HT1080 (cell line): ENCODE data around the gene CDH15. TPM values are rescaled to one million over a fixed set of nuclear protein-coding genes. Genes with fewer than 3 reads are reported as not detected.
"Not testable (repeated sequence)": the region's sequence is repeated elsewhere in the genome, so short reads cannot be mapped to it uniquely, and the experiment has no call there.

Source experiments
- DNase-seq: peaks from one replicate; pipeline ENCODE4 v3.0.0-alpha.2; 2015; ENCODE audit warnings: low read depth
- total RNA-seq: library from RNA; depleted of rRNA; stranded (reverse); fragments of >200 nt; shearing (Covaris generic); gene quantifications from 2 replicates; pipeline ENCODE4 v1.2.3, GENCODE V29; 2014; rRNA removed

CDH15 gene
- total RNA-seq, 1 experiment from 2014 or later = not detected

- no peak for DNase-seq
Measured at GRCh38 chr16:89224665-89225064, 53.1 kb downstream of the CDH15 start.

- no peak for DNase-seq
Measured at GRCh38 chr16:89230255-89230654, 58.7 kb downstream of the CDH15 start.

GRCh38 chr16:89232107-89232506 is 60.6 kb downstream of the CDH15 start:
- DNase-seq = no peak

- DNase-seq = no peak
Measured at GRCh38 chr16:89233678-89234490, 62.3 kb downstream of the CDH15 start.

GRCh38 chr16:89237733-89238132 is 66.2 kb downstream of the CDH15 start:
- no peak for DNase-seq

- DNase-seq = peak; percentile 71
Measured at GRCh38 chr16:89241187-89242007, 69.8 kb downstream of the CDH15 start.

GRCh38 chr16:89242795-89243200 is 71.2 kb downstream of the CDH15 start:
- no peak for DNase-seq

- no peak for DNase-seq
Measured at GRCh38 chr16:89243664-89244063, 72.1 kb downstream of the CDH15 start.

- DNase-seq = not testable (repeated sequence)
Measured at GRCh38 chr16:89244264-89244663, 72.7 kb downstream of the CDH15 start.

- DNase-seq = no peak
Measured at GRCh38 chr16:89244754-89245153, 73.2 kb downstream of the CDH15 start.

Other genes starting within 250 kb of the CDH15 start
- gene CBFA2T3, start 194.5 kb upstream of the CDH15 start, total RNA-seq = not detected in 2 replicates
- 30.5 and 31.2 TPM in 2 replicates for gene ACSF3, start 77.9 kb upstream of the CDH15 start, total RNA-seq
- gene SLC22A31, start 28.8 kb downstream of the CDH15 start, total RNA-seq = not detected in 2 replicates
- gene ZNF778, start 46.0 kb downstream of the CDH15 start, total RNA-seq = 8.7 and 23.8 TPM in 2 replicates